GM19452 (cell line): ENCODE results near the gene SMOC2.

ENCODE experiments used
- ATAC-seq: cut with Tn5 transposase; IDR thresholded peaks from one replicate; pipeline ENCODE4 v1.9.1; 2021; ENCODE audit not compliant: unreplicated experiment

The SMOC2 gene

GRCh38 chr6:168442646-168443045, 1.7 kb downstream of the SMOC2 start:
- no peak for ATAC-seq

DNA sequence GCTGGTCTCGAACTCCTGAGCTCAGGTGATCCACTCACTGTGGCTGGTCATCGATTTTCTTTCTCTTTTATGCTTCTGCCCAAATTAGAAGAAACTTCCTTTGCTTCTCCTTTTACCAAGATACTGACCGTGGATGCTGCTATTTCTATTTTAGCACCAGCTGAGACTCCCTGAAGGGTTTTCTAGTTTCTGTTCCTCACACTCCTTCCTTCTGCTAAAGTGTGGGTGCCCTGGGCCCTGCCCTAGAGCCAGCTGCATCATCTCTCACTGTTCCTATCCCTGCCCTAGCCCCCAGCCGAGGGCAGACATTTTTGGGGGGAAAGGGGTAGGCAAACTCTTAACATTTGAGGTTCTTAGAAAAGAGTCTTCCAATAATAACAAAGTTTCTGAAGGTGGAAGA, 6.3 kb downstream of the SMOC2 start:
- ATAC-seq: no peak

DNA sequence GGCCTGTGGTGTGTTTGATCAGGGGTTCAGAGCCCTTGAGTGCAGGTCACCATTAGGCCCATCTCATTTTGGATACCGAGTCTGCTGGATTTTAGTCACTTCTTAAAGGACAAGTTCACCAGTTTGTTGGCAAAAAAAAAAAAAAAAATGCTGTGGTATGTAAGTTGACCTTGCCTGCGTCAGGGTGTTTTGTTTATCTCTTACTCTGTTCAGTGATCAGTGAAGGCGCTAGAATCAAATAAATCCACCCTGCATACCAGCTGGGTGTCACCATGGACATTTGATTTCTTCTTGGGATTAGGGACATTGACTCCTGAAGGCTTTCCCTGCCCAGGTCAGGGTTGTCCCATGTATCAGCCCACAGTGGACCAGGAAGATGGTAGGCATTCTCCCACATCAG, 6.7 kb downstream of the SMOC2 start:
- no peak for ATAC-seq

DNA sequence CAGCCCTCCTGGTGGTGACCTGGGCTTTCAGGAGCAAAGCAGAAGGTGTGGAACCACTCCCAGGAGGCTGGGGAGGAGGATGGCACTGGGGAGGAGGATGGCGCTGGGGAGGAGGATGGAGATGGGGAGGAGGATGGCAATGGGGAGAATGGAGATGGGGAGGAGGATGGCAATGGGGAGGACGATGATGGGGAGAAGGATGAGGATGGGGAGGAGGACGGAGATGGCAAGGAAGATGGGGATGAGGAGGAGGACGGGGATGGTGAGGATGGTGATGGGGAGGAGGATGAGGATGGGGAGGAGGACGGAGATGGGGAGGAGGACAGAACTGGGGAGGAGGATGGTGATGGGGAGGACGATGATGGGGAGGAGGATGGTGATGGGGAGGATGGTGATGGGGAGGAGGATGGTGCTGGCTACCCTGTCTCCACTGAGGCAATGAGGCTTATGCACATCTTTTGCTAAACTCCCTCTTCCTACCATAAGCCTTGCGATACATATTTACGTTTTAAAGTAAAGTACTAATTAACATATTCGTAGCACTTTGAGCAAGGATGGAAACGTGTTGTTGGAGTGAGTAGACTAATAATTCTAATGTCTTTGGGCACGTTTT, 7.4 kb downstream of the SMOC2 start:
- no peak for ATAC-seq

DNA sequence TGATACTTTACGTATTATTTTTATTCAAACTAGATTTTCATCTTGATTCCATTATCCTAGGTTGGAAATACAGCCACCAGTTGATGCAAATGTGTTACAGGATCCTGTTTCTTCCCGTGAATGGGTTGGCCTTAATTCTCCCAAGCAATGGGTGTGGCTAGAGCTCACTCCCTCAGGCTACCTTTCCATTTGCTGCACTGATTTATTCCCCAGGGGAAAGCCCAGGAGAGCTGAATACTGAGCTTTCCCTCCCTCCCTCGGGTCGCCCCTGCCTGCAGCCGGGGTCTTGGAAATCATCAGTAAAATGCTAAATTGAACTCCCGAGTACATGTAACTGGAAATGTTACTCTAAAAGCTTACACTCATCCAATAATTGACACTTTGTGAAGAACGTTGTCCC, 9.9 kb downstream of the SMOC2 start:
- no peak for ATAC-seq

DNA sequence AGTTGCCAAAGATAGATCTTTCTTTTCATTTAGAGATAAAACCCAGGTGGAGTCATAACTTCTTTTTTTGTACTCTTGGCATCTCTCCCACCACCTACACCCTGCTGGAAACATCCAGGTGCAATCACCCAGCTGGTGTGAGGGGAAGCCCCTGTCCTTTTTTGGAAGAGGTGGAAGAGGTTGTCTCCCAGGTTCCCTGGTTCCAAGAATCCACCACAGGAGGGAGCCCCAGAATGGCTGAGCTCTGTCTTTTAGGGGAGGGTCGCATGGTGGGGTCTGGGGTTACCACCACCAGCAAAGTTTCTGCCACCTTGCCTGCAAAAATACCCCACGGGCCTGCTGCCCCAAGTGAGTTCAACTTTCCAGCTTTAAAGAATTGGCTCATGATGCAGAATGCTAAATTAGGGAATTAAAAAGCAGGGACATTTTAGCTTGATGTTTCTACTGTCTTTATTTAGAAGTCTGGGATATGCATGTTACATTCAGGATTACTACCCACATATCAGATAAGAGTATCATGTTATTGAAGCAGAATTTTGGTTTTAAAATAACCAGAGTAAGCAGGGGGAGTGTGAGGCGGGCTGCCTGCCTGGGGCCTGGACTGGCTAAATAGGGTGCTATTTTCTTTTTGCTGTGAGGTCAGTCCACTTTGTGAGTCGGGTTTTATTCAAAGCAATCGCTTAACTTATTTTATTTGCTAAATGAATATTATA, 11.0 kb downstream of the SMOC2 start:
- ATAC-seq: no peak

- ATAC-seq: no peak
Observed at GRCh38 chr6:168452685-168453377, 11.8 kb downstream of the SMOC2 start.

GRCh38 chr6:168455847-168456530, 15.0 kb downstream of the SMOC2 start:
- no peak for ATAC-seq

DNA sequence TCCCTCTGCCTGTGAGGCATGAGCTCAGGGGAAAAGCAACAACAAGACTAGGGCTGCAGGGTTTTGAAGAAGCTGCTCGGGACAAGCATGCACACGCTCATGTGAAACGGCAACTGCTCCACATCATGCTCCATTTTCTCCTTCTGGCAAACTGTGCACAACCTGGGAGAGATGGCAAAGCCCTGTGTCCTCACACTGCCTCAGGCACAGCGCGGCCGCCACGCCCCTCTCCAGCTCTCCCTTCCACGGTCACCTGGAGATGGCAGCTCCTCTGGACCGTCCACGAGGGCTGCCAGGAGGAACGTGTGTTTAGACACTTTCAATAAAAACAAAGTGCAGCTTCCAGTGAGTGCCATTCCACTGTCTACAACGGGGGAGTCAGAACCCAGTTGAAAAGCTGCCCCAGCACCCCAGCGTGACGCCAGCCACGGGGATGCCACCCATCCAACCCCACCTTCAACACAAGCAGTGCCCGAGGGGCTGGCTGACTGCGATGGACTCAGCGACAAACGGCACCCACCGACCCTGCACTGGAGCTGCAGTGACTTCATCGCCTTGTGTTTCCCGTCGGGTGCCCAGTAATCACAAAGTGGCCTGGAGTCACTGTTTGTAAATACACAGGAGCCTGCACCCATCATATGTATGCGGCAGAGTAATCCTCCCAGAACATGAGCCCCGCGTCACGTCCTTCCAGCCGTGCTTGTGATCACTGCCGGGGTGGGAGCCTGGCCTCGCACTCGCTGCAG, 16.1 kb downstream of the SMOC2 start:
- ATAC-seq: no peak

- ATAC-seq: no peak
Observed at GRCh38 chr6:168457653-168457934, 16.6 kb downstream of the SMOC2 start.

DNA sequence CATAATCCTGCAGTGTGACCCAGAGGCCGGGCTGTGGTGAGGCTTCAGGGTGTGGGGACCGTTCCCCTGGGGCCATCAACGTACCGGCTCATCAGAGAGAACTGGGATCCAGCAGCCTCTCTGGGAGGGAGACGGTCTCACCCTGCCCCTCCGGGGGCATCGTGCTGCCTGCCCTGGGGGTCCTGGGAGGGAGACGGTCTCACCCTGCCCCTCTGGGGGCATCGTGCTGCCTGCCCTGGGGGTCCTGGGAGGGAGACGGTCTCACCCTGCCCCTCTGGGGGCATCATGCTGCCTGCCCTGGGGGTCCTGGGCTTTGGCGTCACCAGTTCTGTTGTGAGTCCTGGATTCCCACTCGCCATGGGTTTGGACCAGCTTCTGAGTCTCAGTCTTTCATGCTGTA, 17.1 kb downstream of the SMOC2 start:
- no peak for ATAC-seq

- ATAC-seq: no peak
Observed at GRCh38 chr6:168459572-168459971, 18.6 kb downstream of the SMOC2 start.

DNA sequence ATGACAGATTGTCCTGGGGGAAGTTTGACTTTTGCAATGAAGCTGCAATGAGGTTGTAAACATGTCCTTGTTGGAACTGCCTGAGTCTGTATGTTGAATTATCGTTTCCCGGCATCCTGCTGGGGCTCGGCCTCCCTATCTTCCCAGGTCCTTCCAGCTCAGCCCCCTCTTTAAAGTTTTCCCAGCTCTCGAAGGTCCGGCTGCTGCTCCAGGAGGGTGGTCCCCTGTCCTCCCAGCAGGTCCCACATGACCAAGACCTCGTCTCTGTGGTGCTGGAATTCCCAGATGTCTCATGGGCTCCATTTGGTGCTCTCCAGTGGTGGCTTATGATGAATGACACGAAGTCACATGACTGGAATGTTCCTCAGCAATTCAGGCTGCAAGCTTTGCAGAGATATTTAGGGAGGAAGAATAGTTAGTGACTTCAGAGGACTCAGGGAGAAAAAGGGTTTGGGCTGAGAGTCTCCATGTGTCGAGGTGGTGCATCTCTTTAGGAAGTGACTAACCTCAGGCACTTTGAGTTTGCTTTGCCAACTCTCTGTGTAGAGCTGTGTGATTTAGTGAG, 21.4 kb downstream of the SMOC2 start:
- no peak for ATAC-seq

DNA sequence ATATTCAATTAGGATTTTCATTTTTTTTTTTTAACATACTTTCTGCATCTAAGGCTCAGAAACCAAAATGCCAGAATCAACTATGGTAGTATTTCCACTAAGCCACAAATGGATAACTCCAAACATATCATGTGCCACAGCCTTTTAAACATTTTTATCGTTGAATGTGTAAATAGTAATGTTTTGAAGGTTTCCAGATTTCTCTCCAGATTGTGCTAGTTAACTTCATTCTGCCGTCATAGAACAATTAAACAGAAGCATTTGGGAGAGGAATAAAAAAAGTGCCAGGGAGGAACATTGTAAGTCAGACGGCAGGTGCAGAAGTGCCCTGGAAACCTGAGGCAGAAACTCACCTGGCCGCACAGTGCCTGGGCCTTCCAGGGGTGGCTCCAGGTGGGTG, 23.6 kb downstream of the SMOC2 start:
- ATAC-seq: no peak

GRCh38 chr6:168468045-168468444, 27.1 kb downstream of the SMOC2 start:
- ATAC-seq: no peak

GRCh38 chr6:168469521-168469920, 28.5 kb downstream of the SMOC2 start:
- ATAC-seq: no peak

DNA sequence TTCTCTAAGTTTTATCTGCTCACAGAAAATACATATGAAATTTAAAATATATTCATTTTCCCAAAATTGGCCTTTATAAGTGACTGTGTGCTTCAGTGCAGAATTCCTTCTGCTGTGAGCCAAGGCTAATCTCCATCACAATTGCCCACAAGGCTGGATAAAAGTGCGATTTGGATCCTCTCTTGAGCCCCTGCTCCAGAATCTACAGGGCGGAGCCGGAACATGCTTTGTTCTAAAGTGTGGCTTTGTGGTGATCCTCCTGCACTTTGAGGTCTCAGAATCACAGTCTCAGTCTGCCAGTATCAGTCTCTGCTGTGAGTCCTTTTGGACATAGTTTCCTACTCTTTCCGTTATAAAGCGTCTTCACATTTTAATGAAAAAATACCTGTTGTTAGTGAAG, 28.9 kb downstream of the SMOC2 start:
- no peak for ATAC-seq

GRCh38 chr6:168472363-168472762, 31.4 kb downstream of the SMOC2 start:
- no peak for ATAC-seq

- no peak for ATAC-seq
Observed at GRCh38 chr6:168473197-168473596, 32.2 kb downstream of the SMOC2 start.

GRCh38 chr6:168475188-168476013, 34.4 kb downstream of the SMOC2 start:
- no peak for ATAC-seq
